IPS-NIHi11 (cell line): Measurements from ENCODE around the gene CPEB3.
"Not testable (repeated sequence)": the region's sequence is repeated elsewhere in the genome, so short reads cannot be mapped to it uniquely, and the experiment has no call there.

ENCODE experiments used
- DNase-seq: peaks from one replicate; pipeline ENCODE4 v3.0.0; 2012; ENCODE audit warnings: mixed read lengths, low spot score

Gene CPEB3

DNA sequence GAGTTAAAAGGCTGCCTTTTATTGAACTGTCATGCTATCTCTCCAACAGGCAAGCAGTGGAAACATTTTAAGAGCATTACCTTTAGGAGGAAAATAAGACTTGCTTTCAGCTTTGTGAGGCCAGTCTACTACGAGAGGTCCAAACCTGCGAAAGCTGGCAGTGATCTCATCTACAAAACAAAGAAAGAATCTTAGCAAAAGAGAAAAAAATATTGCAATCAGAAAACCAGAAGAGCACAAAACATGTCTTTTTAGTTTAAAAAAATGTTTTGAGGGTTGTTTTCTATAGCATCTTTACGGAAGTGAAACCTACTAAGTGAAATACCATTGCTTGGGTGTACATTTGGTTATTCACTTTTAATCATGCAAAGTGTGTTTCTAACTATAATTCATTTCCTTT, 147.9 kb downstream of the CPEB3 start:
- no peak for DNase-seq

DNA sequence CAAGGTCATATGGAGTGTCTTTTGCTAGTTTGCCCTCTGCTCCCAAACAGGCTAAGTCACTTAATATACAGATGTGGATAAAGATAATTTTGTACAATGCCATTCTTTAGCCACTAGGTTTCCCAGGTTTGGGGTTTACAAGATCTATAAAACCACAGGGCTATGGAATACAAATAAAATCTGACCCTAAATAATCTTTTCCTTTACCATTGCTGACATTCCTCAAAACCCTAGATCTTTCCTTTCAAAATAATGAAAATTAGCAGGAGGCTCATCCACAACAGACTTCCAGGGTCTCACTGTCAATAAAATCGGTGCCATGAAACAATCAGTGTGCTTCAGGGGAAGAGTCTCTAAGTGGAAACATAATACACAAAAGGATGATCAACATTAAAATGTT, 148.4 kb downstream of the CPEB3 start:
- DNase-seq, result no peak

- not testable (repeated sequence) for DNase-seq
These were observed 149.7 kb downstream of the CPEB3 start for GRCh38 chr10:92141147-92141546.

DNA sequence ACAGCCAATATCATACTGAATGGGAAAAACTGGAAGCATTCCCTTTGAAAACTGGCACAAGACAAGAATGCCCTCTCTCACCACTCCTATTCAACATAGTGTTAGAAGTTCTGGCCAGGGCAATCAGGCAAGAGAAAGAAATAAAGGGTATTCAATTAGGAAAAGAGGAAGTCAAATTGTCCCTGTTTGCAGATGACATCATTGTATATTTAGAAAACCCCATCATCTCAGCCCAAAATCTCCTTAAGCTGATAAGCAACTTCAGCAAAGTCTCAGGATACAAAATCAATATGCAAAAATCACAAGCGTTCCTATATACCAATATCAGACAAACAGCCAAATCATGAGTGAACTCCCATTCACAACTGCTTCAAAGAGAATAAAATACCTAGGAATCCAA, 156.8 kb downstream of the CPEB3 start:
- DNase-seq, result not testable (repeated sequence)

- DNase-seq, result no peak
These were observed 159.5 kb downstream of the CPEB3 start for GRCh38 chr10:92131275-92131820.

DNA sequence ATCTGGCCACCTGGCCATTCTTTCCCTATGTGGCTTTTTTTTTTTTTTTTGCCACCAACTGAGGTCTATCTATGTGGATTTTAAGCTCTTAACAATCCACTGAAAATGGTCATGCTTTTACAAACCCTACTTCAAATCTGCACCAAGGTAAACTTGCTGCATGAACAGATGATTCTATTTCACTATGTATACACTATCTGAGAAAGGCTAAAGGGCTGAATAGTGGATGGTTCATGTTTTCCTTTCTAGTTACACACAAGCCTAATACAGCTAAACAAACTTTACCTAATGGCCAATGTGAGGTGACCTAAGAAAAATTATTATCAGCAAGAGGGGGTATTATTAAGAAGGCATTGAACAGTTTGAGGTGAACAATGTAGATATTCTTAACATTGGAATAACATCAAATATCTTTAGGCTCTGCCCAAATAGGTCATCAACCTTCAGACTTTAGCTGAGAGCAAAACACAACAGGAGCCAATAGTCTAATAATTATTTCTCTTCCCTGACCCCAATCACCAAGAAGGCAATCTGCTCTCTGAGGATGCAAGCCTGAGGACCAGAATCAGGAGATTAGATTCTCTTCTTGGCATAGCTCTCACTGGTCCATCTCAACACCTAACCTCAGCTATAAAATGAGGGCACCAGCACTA, 160.1 kb downstream of the CPEB3 start:
- DNase-seq, result no peak

- no peak for DNase-seq
These were observed 164.7 kb downstream of the CPEB3 start for GRCh38 chr10:92126100-92126650.

GRCh38 chr10:92125144-92125543, 165.7 kb downstream of the CPEB3 start:
- no peak for DNase-seq

GRCh38 chr10:92124616-92125143, 166.2 kb downstream of the CPEB3 start:
- DNase-seq, result peak; percentile 29

- DNase-seq, result no peak
These were observed 166.9 kb downstream of the CPEB3 start for GRCh38 chr10:92124020-92124419.

DNA sequence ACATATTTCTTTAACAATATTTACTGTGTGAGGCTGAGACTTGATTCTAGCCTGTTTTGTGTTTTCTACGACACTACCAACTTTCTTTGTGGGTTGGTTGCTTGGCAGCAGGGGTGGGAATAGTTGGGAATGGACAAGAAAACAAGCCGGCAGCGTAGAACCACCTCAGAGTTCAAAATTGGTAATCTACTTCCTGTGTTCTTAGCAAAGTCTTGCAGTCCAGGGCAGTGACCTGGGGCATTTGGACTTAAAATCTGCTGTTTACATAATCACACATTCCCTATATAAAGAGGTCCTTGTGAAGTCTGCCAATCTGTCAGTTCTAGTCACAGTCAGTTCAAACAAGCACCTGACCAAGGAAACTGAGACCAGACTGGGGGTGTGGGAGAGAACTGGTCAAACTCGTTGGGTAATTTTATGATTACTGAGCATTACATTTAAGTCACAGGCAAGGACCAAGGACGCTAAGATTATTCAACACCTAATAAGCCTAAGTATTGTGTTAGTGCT, 167.9 kb downstream of the CPEB3 start:
- DNase-seq, result peak; percentile 36

DNA sequence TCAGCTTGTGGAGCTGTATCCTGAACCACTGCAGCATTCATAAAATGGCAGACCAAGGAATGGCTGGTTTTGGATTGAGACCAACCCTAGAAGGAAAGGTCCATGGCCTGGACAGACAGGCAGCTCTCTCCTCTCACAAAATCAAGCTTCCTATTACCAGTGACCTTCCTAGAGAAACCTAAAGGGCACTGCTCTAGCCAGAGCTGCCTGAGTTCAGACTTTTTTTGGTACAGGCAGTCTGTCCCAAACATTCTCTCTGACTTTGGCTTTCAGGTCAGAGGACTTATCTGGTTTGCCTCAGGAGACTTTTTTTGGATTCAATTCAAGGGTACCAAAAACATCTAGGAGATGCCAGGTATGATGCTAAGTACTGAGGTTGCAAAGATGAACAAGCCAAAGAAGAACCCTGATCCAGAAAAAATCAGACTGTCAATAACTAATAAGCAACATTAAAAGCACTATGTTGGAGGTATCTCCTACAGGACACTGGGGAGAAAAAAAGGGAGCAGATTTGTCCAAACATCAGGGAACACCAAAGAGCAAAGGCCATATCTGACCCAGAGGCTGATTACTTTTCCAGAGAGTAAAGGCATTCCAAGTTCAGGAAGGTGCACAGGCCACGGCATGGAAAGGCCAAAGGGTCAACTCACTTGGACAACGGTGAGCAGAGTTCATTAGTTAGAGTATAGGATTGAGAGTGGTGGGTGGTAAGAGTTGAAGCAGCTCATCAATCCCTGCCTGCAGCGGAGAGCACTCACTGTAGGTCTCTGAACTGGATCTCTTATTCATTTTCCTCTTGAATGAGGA, 169.0 kb downstream of the CPEB3 start:
- DNase-seq, result no peak

- no peak for DNase-seq
These were observed 171.5 kb downstream of the CPEB3 start for GRCh38 chr10:92119340-92119739.

DNA sequence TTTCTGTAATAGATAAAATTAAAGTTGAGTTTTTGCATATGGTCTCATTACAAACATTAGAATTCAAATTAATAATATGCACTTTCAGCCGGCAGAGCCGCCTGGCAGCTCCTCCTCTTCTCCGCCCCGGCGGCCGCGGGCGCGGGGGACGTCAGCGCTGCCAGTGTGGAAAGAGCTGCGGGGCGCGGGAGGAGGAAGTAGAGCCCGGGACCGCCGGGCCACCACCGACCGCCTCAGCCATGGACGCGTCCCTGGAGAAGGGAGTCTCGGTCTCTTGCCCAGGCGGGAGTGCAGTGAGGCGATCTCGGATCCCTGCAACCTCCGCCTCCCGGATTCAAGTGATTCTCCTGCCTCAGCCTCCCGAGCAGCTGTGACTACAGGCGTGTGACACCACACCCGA, 176.0 kb downstream of the CPEB3 start:
- DNase-seq, result not testable (repeated sequence)

GRCh38 chr10:92113911-92114600, 176.8 kb downstream of the CPEB3 start:
- DNase-seq, result no peak

DNA sequence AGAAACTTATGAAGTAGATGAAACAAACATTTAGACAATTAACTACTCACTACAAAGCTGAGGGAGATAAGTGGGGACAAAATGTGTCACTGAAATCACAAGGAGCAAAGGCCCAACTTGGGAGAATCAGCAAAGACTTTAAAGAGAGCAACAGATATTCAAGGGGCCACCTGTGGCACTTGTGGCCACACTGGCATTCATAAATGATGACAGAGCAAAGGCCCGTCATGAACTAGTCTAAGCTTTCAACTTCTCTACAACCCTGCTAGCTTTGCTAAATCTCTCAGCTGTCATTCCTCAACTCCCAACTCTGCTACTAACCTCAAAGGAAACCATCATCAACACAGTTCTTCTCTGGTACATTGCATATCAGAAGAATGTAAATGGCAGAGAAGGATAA, 178.4 kb downstream of the CPEB3 start:
- DNase-seq, result no peak

GRCh38 chr10:92111336-92111939, 179.4 kb downstream of the CPEB3 start:
- DNase-seq, result no peak

DNA sequence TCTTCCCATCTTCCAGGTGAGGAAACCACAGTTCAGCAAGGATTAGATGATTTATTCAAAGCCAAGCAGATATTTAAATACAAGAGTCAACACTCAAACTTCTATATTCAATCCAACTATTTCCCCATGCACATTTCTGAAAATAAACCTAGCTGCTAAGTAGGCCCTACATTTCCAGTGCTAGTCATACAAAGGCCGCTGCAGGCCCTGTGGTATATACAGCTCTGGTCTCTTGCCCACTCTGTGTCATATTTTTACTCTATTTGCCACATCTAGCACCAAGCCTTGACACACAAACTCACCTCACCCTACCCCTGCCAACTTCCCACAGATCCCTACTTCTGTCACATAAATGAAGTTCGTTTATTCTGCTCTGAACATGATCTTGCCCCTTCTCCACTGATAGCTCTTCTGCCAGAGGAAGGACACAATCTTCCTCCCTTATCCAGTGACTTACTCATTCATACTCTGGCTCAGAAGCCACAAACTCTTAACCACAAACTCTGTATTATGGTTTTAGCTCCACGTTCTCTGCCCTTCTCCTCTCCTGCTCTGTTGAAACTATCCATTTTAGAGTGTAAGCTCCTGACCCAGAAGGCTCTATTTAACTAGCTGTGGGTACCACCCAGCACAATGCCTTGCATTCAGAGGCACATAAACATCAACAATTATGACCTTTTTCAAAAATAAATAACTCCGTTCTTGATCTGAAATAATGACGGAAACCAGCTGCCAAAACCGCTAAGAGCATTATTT, 180.7 kb downstream of the CPEB3 start:
- no peak for DNase-seq

DNA sequence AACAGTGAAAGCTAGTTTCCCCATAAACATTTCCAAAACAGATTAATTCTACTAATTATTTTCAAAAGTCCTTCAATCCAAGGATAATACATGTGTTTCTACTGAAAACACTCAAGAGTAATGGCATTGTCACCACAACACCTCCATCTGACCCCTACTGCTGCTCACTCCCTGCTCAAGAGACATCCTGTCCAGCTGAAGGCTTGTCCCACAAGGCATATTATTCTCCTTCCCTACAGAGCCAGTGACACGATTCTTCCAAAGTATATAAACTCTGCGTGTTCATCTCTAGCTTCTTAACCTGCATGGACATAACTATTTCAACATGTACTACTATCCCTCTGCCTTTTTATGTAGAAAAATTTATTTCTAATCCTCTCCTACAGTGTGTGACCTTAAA, 182.1 kb downstream of the CPEB3 start:
- DNase-seq, result no peak

- no peak for DNase-seq
These were observed 182.8 kb downstream of the CPEB3 start for GRCh38 chr10:92108120-92108519.
